GM21528 (cell line): ENCODE results near the gene SNAP91.
"Not testable (repeated sequence)": the region's sequence is repeated elsewhere in the genome, so short reads cannot be mapped to it uniquely, and the experiment has no call there.

Experiments
- ATAC-seq: cut with Tn5 transposase; IDR thresholded peaks from one replicate; pipeline ENCODE4 v1.9.1; 2021; ENCODE audit warnings: mild to moderate bottlenecking, moderate library complexity; ENCODE audit not compliant: unreplicated experiment, low FRiP score

Gene SNAP91

GRCh38 chr6:83708970-83709747 lies at the start of gene SNAP91:
TSS of gene SNAP91 (minus strand) at chr6:83709101. CDS start at chr6:83707927, 1,174 bp downstream.
- ATAC-seq: no peak

GRCh38 chr6:83758533-83758932 lies 49.6 kb upstream of the SNAP91 start:
- no peak for ATAC-seq

- no peak for ATAC-seq
Observed at GRCh38 chr6:83757021-83757420, 48.1 kb upstream of the SNAP91 start.

GRCh38 chr6:83756565-83756964 lies 47.7 kb upstream of the SNAP91 start:
- ATAC-seq: no peak

- ATAC-seq: not testable (repeated sequence)
Observed at GRCh38 chr6:83752375-83752774, 43.5 kb upstream of the SNAP91 start.

- ATAC-seq: no peak
Observed at GRCh38 chr6:83741089-83741488, 32.2 kb upstream of the SNAP91 start.

- ATAC-seq: no peak
Observed at GRCh38 chr6:83735461-83735860, 26.6 kb upstream of the SNAP91 start.

GRCh38 chr6:83729871-83730270 lies 21.0 kb upstream of the SNAP91 start:
- ATAC-seq: no peak

- no peak for ATAC-seq
Observed at GRCh38 chr6:83722876-83723275, 14.0 kb upstream of the SNAP91 start.

- no peak for ATAC-seq
Observed at GRCh38 chr6:83717809-83718208, 8.9 kb upstream of the SNAP91 start.

GRCh38 chr6:83711958-83712357 lies 3.1 kb upstream of the SNAP91 start:
- no peak for ATAC-seq

- no peak for ATAC-seq
Observed at GRCh38 chr6:83709748-83710050, 798 bp upstream of the SNAP91 start.

- ATAC-seq: no peak
Observed at GRCh38 chr6:83708546-83708969, 343 bp downstream of the SNAP91 start.

GRCh38 chr6:83707829-83708545 lies 914 bp downstream of the SNAP91 start:
- no peak for ATAC-seq

GRCh38 chr6:83702749-83703148 lies 6.2 kb downstream of the SNAP91 start:
- no peak for ATAC-seq

- no peak for ATAC-seq
Observed at GRCh38 chr6:83702077-83702476, 6.8 kb downstream of the SNAP91 start.

- ATAC-seq: no peak
Observed at GRCh38 chr6:83696674-83697073, 12.2 kb downstream of the SNAP91 start.

- no peak for ATAC-seq
Observed at GRCh38 chr6:83685481-83685880, 23.4 kb downstream of the SNAP91 start.

- ATAC-seq: no peak
Observed at GRCh38 chr6:83677791-83678190, 31.1 kb downstream of the SNAP91 start.

- no peak for ATAC-seq
Observed at GRCh38 chr6:83637953-83638352, 70.9 kb downstream of the SNAP91 start.

- no peak for ATAC-seq
Observed at GRCh38 chr6:83636800-83637199, 72.1 kb downstream of the SNAP91 start.

- no peak for ATAC-seq
Observed at GRCh38 chr6:83633609-83634008, 75.3 kb downstream of the SNAP91 start.
